Uterus (tissue), 4 donors: ENCODE measurements around the gene CDK10. TPM values are rescaled to one million over a fixed set of nuclear protein-coding genes. Genes with fewer than 3 reads are reported as not detected.
"Not testable (repeated sequence)": the region's sequence is repeated elsewhere in the genome, so short reads cannot be mapped to it uniquely, and the experiment has no call there.

Experiments
- DNase-seq, 2 donors: peaks; one replicate each; pipeline ENCODE4 v3.0.0-alpha.2; 2019 to 2020
- H3K27ac ChIP-seq, 2 donors: fragments of 200-600 bp; sonication (generic); 1 replicate in 1 of 2; 2 replicates in 1 of 2; pipeline ENCODE4 v1.5.1; 2016 to 2018
- H3K27me3 ChIP-seq, 2 donors: fragments of 200-600 bp; sonication (generic); one replicate each; pipeline ENCODE4 v1.5.1; 2018 to 2019; ENCODE audit warnings: control low read depth in 1 of 2
- H3K36me3 ChIP-seq, 2 donors: fragments of 200-600 bp; sonication (generic); one replicate each; pipeline ENCODE4 v1.5.1; 2019; ENCODE audit warnings: control low read depth in 1 of 2
- H3K4me1 ChIP-seq, 2 donors: fragments of 200-600 bp; sonication (generic); one replicate each; pipeline ENCODE4 v1.5.1; 2018 to 2019; ENCODE audit warnings: control low read depth in 1 of 2
- H3K4me3 ChIP-seq, 2 donors: fragments of 200-600 bp; sonication (generic); 1 replicate in 1 of 2; 2 replicates in 1 of 2; pipeline ENCODE4 v1.5.1; 2018 to 2019; ENCODE audit warnings: mild to moderate bottlenecking in 1 of 2
- H3K9me3 ChIP-seq, 2 donors: fragments of 200-600 bp; sonication (generic); one replicate each; pipeline ENCODE4 v1.5.1; 2019; ENCODE audit warnings: control low read depth in 1 of 2
- CTCF ChIP-seq, 4 experiments: fragments of 200-600 bp in 2 of 4; fragments of 450-650 bp in 2 of 4; sonication (generic) in 2 of 4; IDR thresholded peaks; one replicate each; pipeline ENCODE4 v1.5.1; 2016 to 2019; ENCODE audit warnings: antibody characterized with exemption in 4 of 4, mild to moderate bottlenecking in 2 of 4, moderate library complexity in 1 of 4
- POLR2A ChIP-seq, 2 donors: fragments of 450-650 bp; IDR thresholded peaks; one replicate each; pipeline ENCODE4 v1.6.1; 2016; ENCODE audit warnings: antibody characterized with exemption in 2 of 2, mild to moderate bottlenecking in 1 of 2, moderate library complexity in 1 of 2
- intact Hi-C: fragments of 100-400 bp; cut with DNase I; formaldehyde crosslinking; loops from one replicate; pipeline ENCODE4 v1.15.1; 2023; ENCODE audit warnings: low total_unique reads
- total RNA-seq, 4 donors: library from RNA; depleted of rRNA in 3 of 4; stranded (reverse); fragments of >200 nt in 3 of 4; gene quantifications; one replicate each; pipeline versions ENCODE4 v1.1.0 to v1.2.4, GENCODE V29; 2014 to 2023
- donor health status: DM: yes; HTN: yes; CAD: no.

CDK10 gene
- total RNA-seq, 4 donors from 2014 or later: 13.8 to 90.7 (median 62.5) TPM

- H3K27ac ChIP-seq: no peak overlapping the region
- TF ChIP-seq POLR2A (IDR thresholded peaks at IDR 0.05): no peak
- no peak for TF ChIP-seq CTCF (IDR thresholded peaks at IDR 0.05)
- H3K4me1 ChIP-seq: peaks cover 0 to 11% of the 10 kb centered on the region in 2 donors
- no peaks in the 10 kb centered on the region for H3K36me3 ChIP-seq
- no peak overlapping the region for H3K4me3 ChIP-seq
- H3K27me3 ChIP-seq: no peaks in the 10 kb centered on the region
- intact Hi-C loops: no loop called here
- DNase-seq: no peak
- no peaks in the 10 kb centered on the region for H3K9me3 ChIP-seq
These were observed 10.2 kb downstream of the CDK10 start for GRCh38 chr16:89696670-89697128.

GRCh38 chr16:89697161-89697615 is 10.7 kb downstream of the CDK10 start:
- Histone ChIP-seq H3K4me1 (peaks cover 0 to 11% of the 10 kb centered on the region in 2 donors), H3K27ac (no peak overlapping the region), H3K36me3 (no peaks in the 10 kb centered on the region), H3K4me3 (no peak overlapping the region), H3K9me3 (no peaks in the 10 kb centered on the region), H3K27me3 (no peaks in the 10 kb centered on the region)
- intact Hi-C loops: no loop called here
- DNase-seq: no peak
- TF ChIP-seq POLR2A (IDR thresholded peaks at IDR 0.05) (no peak), CTCF (IDR thresholded peaks at IDR 0.05) (no peak)

GRCh38 chr16:89697616-89698331 is 11.3 kb downstream of the CDK10 start:
- no peaks in the 10 kb centered on the region for H3K36me3 ChIP-seq
- peaks cover 0 to 11% of the 10 kb centered on the region in 2 donors for H3K4me1 ChIP-seq
- no peak for TF ChIP-seq CTCF (IDR thresholded peaks at IDR 0.05)
- no peaks in the 10 kb centered on the region for H3K9me3 ChIP-seq
- DNase-seq: no peak
- H3K27ac ChIP-seq: no peak overlapping the region
- H3K4me3 ChIP-seq: no peak overlapping the region
- H3K27me3 ChIP-seq: no peaks in the 10 kb centered on the region
- intact Hi-C loops: no loop called here

GRCh38 chr16:89698717-89699116 is 12.2 kb downstream of the CDK10 start:
- H3K4me1 ChIP-seq: peaks cover 0 to 11% of the 10 kb centered on the region in 2 donors
- H3K9me3 ChIP-seq, H3K27ac ChIP-seq, H3K4me3 ChIP-seq, H3K36me3 ChIP-seq, DNase-seq, H3K27me3 ChIP-seq, intact Hi-C loops: not testable (repeated sequence)

- H3K9me3 ChIP-seq, H3K27me3 ChIP-seq, H3K4me3 ChIP-seq, H3K36me3 ChIP-seq, intact Hi-C loops, DNase-seq: not testable (repeated sequence)
- H3K27ac ChIP-seq: peak overlapping the region; percentile 82 to 83
- peaks cover 0 to 11% of the 10 kb centered on the region in 2 donors for H3K4me1 ChIP-seq
These were observed 13.2 kb downstream of the CDK10 start for GRCh38 chr16:89699629-89700099.

- peaks cover 0 to 11% of the 10 kb centered on the region in 2 donors for H3K4me1 ChIP-seq
- H3K36me3 ChIP-seq: no peaks in the 10 kb centered on the region
- TF ChIP-seq CTCF (IDR thresholded peaks at IDR 0.05) (peak; percentile 66 to 92 (median 84)), POLR2A (IDR thresholded peaks at IDR 0.05) (peak; percentile 42 to 56)
- intact Hi-C loops: no loop called here
- H3K27ac ChIP-seq: peak overlapping the region; percentile 82 to 83
- no peaks in the 10 kb centered on the region for H3K27me3 ChIP-seq
- peak overlapping the region; percentile 69 to 77 for H3K4me3 ChIP-seq
- no peaks in the 10 kb centered on the region for H3K9me3 ChIP-seq
- peak; percentile 99 for DNase-seq
These were observed 13.7 kb downstream of the CDK10 start for GRCh38 chr16:89700100-89700648.
